ENCODE measurements around the gene FEN1. TPM values are rescaled to one million over a fixed set of nuclear protein-coding genes. Genes with fewer than 3 reads are reported as not detected.

The FEN1 gene
- total RNA-seq, 4 donors from 2014 or later = 5.0 to 10.2 (median 7.5) TPM

DNA sequence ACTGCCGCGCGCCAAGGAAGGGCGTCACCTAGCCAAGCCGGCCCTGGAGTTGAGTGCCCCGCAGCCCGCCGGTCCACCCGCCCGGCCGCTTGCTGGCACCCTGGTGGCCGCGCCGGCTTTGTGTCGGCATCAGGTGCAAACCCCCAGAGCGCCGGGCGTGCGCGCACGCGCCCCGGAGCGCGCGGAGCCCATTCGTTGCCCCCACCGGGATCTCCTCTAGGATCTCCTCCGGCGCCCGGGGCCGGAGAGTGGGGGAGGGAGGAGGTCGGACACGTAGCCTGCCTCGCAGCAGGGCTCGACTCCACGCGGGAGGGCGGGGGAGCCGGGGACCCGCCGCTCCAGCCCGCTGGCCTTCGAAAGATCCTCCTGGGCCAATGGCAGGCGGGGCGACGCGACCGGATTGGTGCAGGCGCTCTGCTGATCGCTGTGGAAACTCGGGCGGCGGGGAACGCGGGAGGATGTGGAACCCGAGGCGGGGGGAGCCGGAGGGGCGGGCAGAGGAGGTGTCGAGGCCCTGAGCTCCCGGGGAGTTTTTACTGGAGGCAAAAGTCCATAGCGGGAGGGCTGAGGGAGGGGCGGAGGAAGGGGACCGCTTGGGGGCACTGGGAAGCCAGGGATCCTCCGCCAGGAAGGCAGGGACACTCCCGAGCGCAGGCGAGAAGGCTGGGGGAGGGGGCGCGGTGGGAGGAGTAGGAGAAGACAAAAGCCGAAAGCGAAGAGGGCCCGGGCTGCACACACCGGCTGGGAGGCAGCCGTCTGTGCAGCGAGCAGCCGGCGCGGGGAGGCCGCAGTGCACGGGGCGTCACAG lies 35.1 kb downstream of the FEN1 start, which contains the start of gene FADS2:
TSS of gene FADS2 (plus strand) at position 730 of the 808 bp plus-strand sequence. CDS start 91 bp downstream, outside the sequence.
- no peaks in the 10 kb centered on the region for H3K36me3 ChIP-seq
- H3K4me1 ChIP-seq = peaks cover 18 to 57% (median 52%) of the 10 kb centered on the region in 4 donors
- H3K27ac ChIP-seq (replicated peaks in 1 of 4) = peak within 1 kb of the TSS; percentile 77 to 91 (median 86)
- no peaks in the 10 kb centered on the region for H3K9me3 ChIP-seq
- peak; percentile 64 to 77 for TF ChIP-seq POLR2AphosphoS5 (IDR thresholded peaks at IDR 0.05)
- TF ChIP-seq, protein P1, sequence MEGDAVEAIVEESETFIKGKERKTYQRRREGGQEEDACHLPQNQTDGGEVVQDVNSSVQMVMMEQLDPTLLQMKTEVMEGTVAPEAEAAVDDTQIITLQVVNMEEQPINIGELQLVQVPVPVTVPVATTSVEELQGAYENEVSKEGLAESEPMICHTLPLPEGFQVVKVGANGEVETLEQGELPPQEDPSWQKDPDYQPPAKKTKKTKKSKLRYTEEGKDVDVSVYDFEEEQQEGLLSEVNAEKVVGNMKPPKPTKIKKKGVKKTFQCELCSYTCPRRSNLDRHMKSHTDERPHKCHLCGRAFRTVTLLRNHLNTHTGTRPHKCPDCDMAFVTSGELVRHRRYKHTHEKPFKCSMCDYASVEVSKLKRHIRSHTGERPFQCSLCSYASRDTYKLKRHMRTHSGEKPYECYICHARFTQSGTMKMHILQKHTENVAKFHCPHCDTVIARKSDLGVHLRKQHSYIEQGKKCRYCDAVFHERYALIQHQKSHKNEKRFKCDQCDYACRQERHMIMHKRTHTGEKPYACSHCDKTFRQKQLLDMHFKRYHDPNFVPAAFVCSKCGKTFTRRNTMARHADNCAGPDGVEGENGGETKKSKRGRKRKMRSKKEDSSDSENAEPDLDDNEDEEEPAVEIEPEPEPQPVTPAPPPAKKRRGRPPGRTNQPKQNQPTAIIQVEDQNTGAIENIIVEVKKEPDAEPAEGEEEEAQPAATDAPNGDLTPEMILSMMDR (IDR thresholded peaks at IDR 0.05) = peak in 1 of 3 experiments; percentile 8
- TF ChIP-seq POLR2A (IDR thresholded peaks at IDR 0.05; ENCODE audit: low read depth) = no peak
- no peak for TF ChIP-seq EP300 (IDR thresholded peaks at IDR 0.05)
- WGBS = 1% methylated on average over 29 of the region's 83 CpGs
- no peaks in the 10 kb centered on the region for H3K27me3 ChIP-seq
- intact Hi-C loops (cut with DNase I) = no loop called here
- peak within 1 kb of the TSS; percentile 59 to 68 (median 62) for H3K4me3 ChIP-seq
- DNase-seq (ENCODE audit: extremely low spot score) = peak; percentile 99

DNA sequence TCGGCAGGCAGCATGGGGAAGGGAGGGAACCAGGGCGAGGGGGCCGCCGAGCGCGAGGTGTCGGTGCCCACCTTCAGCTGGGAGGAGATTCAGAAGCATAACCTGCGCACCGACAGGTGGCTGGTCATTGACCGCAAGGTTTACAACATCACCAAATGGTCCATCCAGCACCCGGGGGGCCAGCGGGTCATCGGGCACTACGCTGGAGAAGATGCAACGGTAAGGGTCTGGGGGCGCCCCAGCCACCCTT lies 35.6 kb downstream of the FEN1 start:
- DNase-seq (ENCODE audit: extremely low spot score) = no peak
- Histone ChIP-seq H3K4me1 (peaks cover 18 to 60% (median 52%) of the 10 kb centered on the region in 4 donors), H3K9me3 (no peaks in the 10 kb centered on the region), H3K27me3 (no peaks in the 10 kb centered on the region), H3K4me3 (peak overlapping the region; percentile 59 to 68 (median 62)), H3K36me3 (no peaks in the 10 kb centered on the region), H3K27ac (replicated peaks in 1 of 4) (peak overlapping the region; percentile 77 to 91 (median 86))
- intact Hi-C loops (cut with DNase I) = no loop called here
- whole genome bisulfite sequencing = 2% methylated on average over 12 of the region's 16 CpGs
- TF ChIP-seq POLR2A (IDR thresholded peaks at IDR 0.05; ENCODE audit: low read depth) (no peak), POLR2AphosphoS5 (IDR thresholded peaks at IDR 0.05) (no peak), EP300 (IDR thresholded peaks at IDR 0.05) (no peak)
- TF ChIP-seq, protein P1 (IDR thresholded peaks at IDR 0.05) = no peak

DNA sequence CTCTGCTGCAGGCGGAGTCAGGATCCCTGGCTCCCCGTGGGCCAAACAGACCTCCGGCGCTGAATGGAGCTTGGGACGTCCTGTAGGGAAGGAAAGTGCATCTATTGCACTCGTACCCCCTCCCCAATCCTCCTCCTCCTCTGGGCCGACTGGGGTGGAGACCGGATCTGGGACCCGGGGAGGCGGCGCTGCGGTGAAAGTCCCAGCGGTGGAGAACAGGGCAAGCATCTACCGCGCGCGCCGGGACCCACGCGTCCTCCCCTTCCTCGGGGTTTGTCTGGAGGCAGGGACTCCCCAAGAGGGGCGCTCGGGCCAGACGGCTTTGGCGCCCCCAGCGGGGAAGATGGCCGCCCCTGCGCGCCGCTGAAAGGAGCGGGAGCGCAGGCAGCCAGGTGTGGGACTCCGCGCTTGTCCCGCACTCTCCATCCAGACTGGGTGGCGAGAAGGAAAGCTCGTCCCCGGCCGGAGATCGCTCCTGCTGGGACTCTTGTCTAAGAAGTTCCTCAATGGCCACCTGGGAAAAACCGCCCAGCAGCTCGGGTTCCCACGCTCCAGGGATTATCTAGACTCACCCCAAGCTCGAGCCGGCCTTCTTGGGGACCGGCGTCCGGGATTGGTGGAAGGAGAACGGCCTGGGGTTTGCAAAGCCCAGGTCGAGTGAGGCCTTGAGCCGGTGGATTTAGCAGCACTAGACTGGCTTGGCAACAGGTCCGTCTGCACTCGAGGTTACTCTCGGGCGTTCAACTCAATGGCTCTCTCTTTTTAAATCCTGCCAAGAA lies 36.1 kb downstream of the FEN1 start:
- peak; percentile 92 for DNase-seq (ENCODE audit: extremely low spot score)
- no peaks in the 10 kb centered on the region for H3K36me3 ChIP-seq
- peak overlapping the region; percentile 59 to 68 (median 62) for H3K4me3 ChIP-seq
- H3K9me3 ChIP-seq = no peaks in the 10 kb centered on the region
- intact Hi-C loops (cut with DNase I) = no loop called here
- peak overlapping the region; percentile 77 to 91 (median 86) for H3K27ac ChIP-seq (replicated peaks in 1 of 4)
- TF ChIP-seq POLR2AphosphoS5 (IDR thresholded peaks at IDR 0.05) = no peak
- TF ChIP-seq, protein P1 (IDR thresholded peaks at IDR 0.05) = peak; percentile 19 to 52 (median 22)
- H3K4me1 ChIP-seq = peaks cover 18 to 63% (median 53%) of the 10 kb centered on the region in 4 donors
- WGBS = 4% methylated on average over 49 of the region's 55 CpGs
- H3K27me3 ChIP-seq = no peaks in the 10 kb centered on the region

DNA sequence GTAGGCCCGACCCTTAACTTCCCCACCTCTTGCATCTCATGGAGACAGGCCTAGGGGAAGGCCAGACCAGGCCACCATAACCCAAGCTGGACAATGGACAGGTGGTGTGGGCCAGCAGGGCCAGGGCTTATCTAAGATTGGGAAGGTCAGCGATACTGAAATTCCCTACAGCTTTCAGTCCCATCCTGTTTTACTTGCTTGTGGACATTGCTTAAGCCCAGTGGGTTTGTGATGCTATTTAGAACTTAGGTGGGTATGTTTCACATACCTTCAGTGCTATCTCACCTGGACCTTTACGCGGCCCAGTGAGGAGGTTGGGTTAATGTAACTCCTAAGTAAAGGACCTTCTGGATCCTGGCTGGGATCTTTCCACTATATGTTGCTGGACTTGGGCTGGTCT lies 37.1 kb downstream of the FEN1 start:
- TF ChIP-seq POLR2AphosphoS5 (IDR thresholded peaks at IDR 0.05) = no peak
- TF ChIP-seq POLR2A (IDR thresholded peaks at IDR 0.05; ENCODE audit: low read depth) = no peak
- no peak for TF ChIP-seq EP300 (IDR thresholded peaks at IDR 0.05)
- TF ChIP-seq, protein P1 (IDR thresholded peaks at IDR 0.05) = no peak
- no peak for DNase-seq (ENCODE audit: extremely low spot score)
- peak overlapping the region in 2 of 4 donors; percentile 59 to 61 for H3K4me3 ChIP-seq
- no peaks in the 10 kb centered on the region for H3K36me3 ChIP-seq
- H3K27ac ChIP-seq (replicated peaks in 1 of 4) = peak overlapping the region; percentile 77 to 91 (median 86)
- peaks cover 22 to 72% (median 62%) of the 10 kb centered on the region in 4 donors for H3K4me1 ChIP-seq
- intact Hi-C loops (cut with DNase I) = no loop called here
- WGBS = 80% methylated on average over 4 of the region's 4 CpGs
- H3K9me3 ChIP-seq = no peaks in the 10 kb centered on the region
- no peaks in the 10 kb centered on the region for H3K27me3 ChIP-seq

All from esophagus muscularis mucosa (tissue), 4 donors.